B cell (primary cell): Measurements from ENCODE around the gene ZMYND10. TPM values are rescaled to one million over a fixed set of nuclear protein-coding genes. Genes with fewer than 3 reads are reported as not detected.

Experiments
- ATAC-seq: fragments of 200-7000 bp; cut with Tn5 transposase; one replicate; pipeline ENCODE4 v1.10.0; 2021; ENCODE audit warnings: low read depth, mild to moderate bottlenecking, moderate number of reproducible peaks, moderate library complexity
- CTCF ChIA-PET: fragments of 350-600 bp; sonication (Branson Sonifier 250); formaldehyde crosslinking; loops from one replicate; lab custom pipeline; 2021; ENCODE audit warnings: antibody characterized with exemption, inconsistent platforms; lab: Charles Lee
- POLR2A ChIA-PET: fragments of 350-600 bp; sonication (Branson Sonifier 250); formaldehyde crosslinking; loops from one replicate; lab custom pipeline; 2021; ENCODE audit warnings: antibody characterized with exemption; lab: Charles Lee
- DNase-seq: peaks from one replicate; pipeline ENCODE4 v3.0.0; 2013
- H2AFZ ChIP-seq: 2 replicates; pipeline ENCODE4 v1.6.1; 2012; ENCODE audit warnings: mild to moderate bottlenecking, low read depth, low read length; ENCODE audit not compliant: insufficient read depth, poor library complexity, severe bottlenecking
- H3K27ac ChIP-seq, 2 donors: 1 replicate in 1 of 2; 2 replicates in 1 of 2; pipeline ENCODE4 v1.5.1; 2012 to 2013; ENCODE audit warnings: low read length in 2 of 2, mild to moderate bottlenecking in 2 of 2, moderate library complexity in 1 of 2
- H3K27me3 ChIP-seq, 4 experiments: fragments of 200-600 bp in 1 of 4; sonication (generic) in 1 of 4; replicated peaks in 1 of 4; 1 replicate in 2 of 4; 2 replicates in 2 of 4; pipeline versions ENCODE4 v1.6.1 to v1.7.0; 2013 to 2016; ENCODE audit warnings: low read length in 3 of 4, mild to moderate bottlenecking in 2 of 4, mixed read lengths in 1 of 4, moderate library complexity in 1 of 4; ENCODE audit not compliant: insufficient read depth in 4 of 4, control insufficient read depth in 3 of 4; ENCODE audit errors: control extremely low read depth in 1 of 4
- H3K36me3 ChIP-seq, 2 experiments: replicated peaks in 1 of 2; 1 replicate in 1 of 2; 2 replicates in 1 of 2; pipeline versions ENCODE4 v1.6.1 to v1.7.1; 2013; ENCODE audit warnings: low read length in 1 of 2; ENCODE audit not compliant: insufficient read depth in 2 of 2, control insufficient read depth in 1 of 2; ENCODE audit errors: control extremely low read depth in 1 of 2, extremely low read depth in 1 of 2
- H3K4me1 ChIP-seq, 2 donors: fragments of 200-600 bp in 1 of 2; sonication (generic) in 1 of 2; 1 replicate in 1 of 2; 2 replicates in 1 of 2; pipeline versions ENCODE4 v1.5.1 to v1.6.1; 2013 to 2017; ENCODE audit warnings: low read length in 2 of 2; ENCODE audit not compliant: control insufficient read depth in 2 of 2, insufficient read depth in 2 of 2
- H3K4me2 ChIP-seq: replicated peaks from 2 replicates; pipeline ENCODE3; 2012; ENCODE audit warnings: mild to moderate bottlenecking, low read depth, low read length; ENCODE audit not compliant: poor library complexity, severe bottlenecking
- H3K4me3 ChIP-seq, 5 experiments: fragments of 200-600 bp in 1 of 5; sonication (generic) in 1 of 5; 1 replicate in 3 of 5; 2 replicates in 2 of 5; pipeline versions ENCODE4 v1.5.1 to v1.7.0; 2011 to 2016; ENCODE audit warnings: low read length in 4 of 5, mild to moderate bottlenecking in 4 of 5, low read depth in 2 of 5, control low read depth in 1 of 5, moderate library complexity in 1 of 5; ENCODE audit not compliant: insufficient read depth in 1 of 5; ENCODE audit errors: control extremely low read depth in 1 of 5, extremely low read depth in 1 of 5
- H3K79me2 ChIP-seq: fragments of 200-600 bp; sonication (generic); one replicate; pipeline ENCODE4 v1.6.0; 2016; ENCODE audit warnings: low read length; ENCODE audit not compliant: control insufficient read depth, insufficient read depth
- H3K9ac ChIP-seq: fragments of 200-600 bp; sonication (generic); 2 replicates; pipeline ENCODE4 v1.6.1; 2017; ENCODE audit warnings: mild to moderate bottlenecking, low read length, moderate library complexity
- H3K9me3 ChIP-seq, 3 donors: one replicate each; pipeline versions ENCODE4 v1.6.1 to v1.7.1; 2013; ENCODE audit warnings: low read length in 2 of 3; ENCODE audit not compliant: control insufficient read depth in 2 of 3, insufficient read depth in 1 of 3; ENCODE audit errors: control extremely low read depth in 1 of 3
- H4K20me1 ChIP-seq: 2 replicates; pipeline ENCODE4 v1.6.0; 2012; ENCODE audit warnings: mild to moderate bottlenecking, low read length; ENCODE audit not compliant: insufficient read depth, control insufficient read depth, poor library complexity, severe bottlenecking
- H3K27ac Mint-ChIP-seq: one replicate; pipeline ENCODE4 v1.8.0; 2021; ENCODE audit warnings: mixed read lengths
- H3K27me3 Mint-ChIP-seq: one replicate; pipeline ENCODE4 v1.8.0; 2021; ENCODE audit warnings: mixed read lengths
- H3K4me1 Mint-ChIP-seq: one replicate; pipeline ENCODE4 v1.8.0; 2021; ENCODE audit warnings: mixed read lengths
- H3K4me3 Mint-ChIP-seq: one replicate; pipeline ENCODE4 v1.8.0; 2021; ENCODE audit warnings: mixed read lengths
- H3K9me3 Mint-ChIP-seq: one replicate; pipeline ENCODE4 v1.8.0; 2022; ENCODE audit warnings: mixed read lengths; ENCODE audit not compliant: insufficient read depth
- CTCF ChIP-seq: fragments of 200-600 bp; IDR thresholded peaks from one replicate; pipeline ENCODE4 v1.8.0; 2022; ENCODE audit warnings: antibody characterized with exemption, mild to moderate bottlenecking
- EZH2 ChIP-seq: IDR thresholded peaks from 2 replicates; pipeline ENCODE4 v1.6.1; 2012; ENCODE audit warnings: borderline replicate concordance, low read depth, mild to moderate bottlenecking, moderate library complexity, low read length; ENCODE audit not compliant: insufficient read depth, poor library complexity, severe bottlenecking
- whole genome bisulfite sequencing: methylation state at CpG from one replicate; pipeline ENCODE4 v1.1.5; 2013; ENCODE audit warnings: missing lambda C conversion rate; ENCODE audit not compliant: insufficient coverage; 5-methylcytosine and 5-hydroxymethylcytosine counted together
- intact Hi-C: fragments of 100-400 bp; cut with micrococcal nuclease; formaldehyde crosslinking; loops from one replicate; pipeline ENCODE4 v1.10.0; 2022
- polyA plus RNA-seq: library from polyadenylated mRNA; depleted of rRNA; stranded (reverse); fragments of >200 nt; gene quantifications from 2 replicates; pipeline ENCODE4 v1.2.3, GENCODE V29; 2012
- total RNA-seq, 2 donors: library from RNA; stranded (reverse); fragments of 120-200 nt in 1 of 2; gene quantifications; 1 replicate in 1 of 2; 2 replicates in 1 of 2; pipeline versions ENCODE4 v1.2.3 to v1.2.4, GENCODE V29; 2013 to 2022

ZMYND10 gene
- total and polyA plus RNA-seq, 2 donors (not counting 1 experiment from before 2014, with no cell fraction given): 1.8 to 2.4 TPM

- Histone ChIP-seq H3K27me3 (no peaks in the 10 kb centered on the region), H2AFZ (no peak overlapping the region), H3K9ac (no peak overlapping the region), H3K27ac (no peak overlapping the region), H3K4me2 (no peak overlapping the region), H3K4me1 (no peaks in the 10 kb centered on the region), H4K20me1 (no peaks in the 10 kb centered on the region), H3K4me3 (no peak overlapping the region), H3K9me3 (no peaks in the 10 kb centered on the region), H3K36me3 (no peaks in the 10 kb centered on the region), H3K79me2 (no peaks in the 10 kb centered on the region)
- ATAC-seq: no peak
- Mint-ChIP-seq H3K9me3 (no peaks in the 10 kb centered on the region), H3K27ac (no peak overlapping the region), H3K4me1 (no peaks in the 10 kb centered on the region), H3K4me3 (no peak overlapping the region), H3K27me3 (peaks cover 12% of the 10 kb centered on the region)
- ChIA-PET POLR2A (no interaction called here), CTCF (interaction anchor here (0.7 kb wide), 1 partner anchor 1006 kb away, joined by 5 read pairs; no protein-coding TSS in a partner anchor)
- TF ChIP-seq CTCF: no peak
- TF ChIP-seq EZH2: no peak
- WGBS: 91% methylated on average over 6 of the region's 6 CpGs
- no peak for DNase-seq
- intact Hi-C loops: no loop called here
Observed at GRCh38 chr3:50383750-50384149, 38.2 kb upstream of the ZMYND10 start.

- Histone ChIP-seq H2AFZ (no peak overlapping the region), H3K79me2 (no peaks in the 10 kb centered on the region), H3K9me3 (no peaks in the 10 kb centered on the region), H3K4me1 (no peaks in the 10 kb centered on the region), H4K20me1 (no peaks in the 10 kb centered on the region), H3K9ac (no peak overlapping the region), H3K36me3 (no peaks in the 10 kb centered on the region), H3K4me3 (no peak overlapping the region), H3K27ac (no peak overlapping the region), H3K4me2 (no peak overlapping the region), H3K27me3 (no peaks in the 10 kb centered on the region)
- H3K4me1 Mint-ChIP-seq: no peaks in the 10 kb centered on the region
- H3K9me3 Mint-ChIP-seq: no peaks in the 10 kb centered on the region
- intact Hi-C loops: no loop called here
- TF ChIP-seq EZH2 (no peak), CTCF (no peak)
- no peak for DNase-seq
- H3K27me3 Mint-ChIP-seq: peaks cover 12% of the 10 kb centered on the region
- no peak for ATAC-seq
- ChIA-PET CTCF (interaction anchor here (0.6 kb wide), 1 partner anchor 10 kb away, joined by 3 read pairs; no protein-coding TSS in a partner anchor), POLR2A (no interaction called here)
- no peak overlapping the region for H3K4me3 Mint-ChIP-seq
- H3K27ac Mint-ChIP-seq: no peak overlapping the region
- WGBS: 96% methylated on average over 10 of the region's 12 CpGs
Observed at GRCh38 chr3:50382722-50383121, 37.2 kb upstream of the ZMYND10 start.
